ENCODE measurements around the gene KRT1.

Gene KRT1

GRCh38 chr12:52724384-52724783 lies 44.2 kb upstream of the KRT1 start:
- no peak for TF ChIP-seq TAF1 (IDR thresholded peaks at IDR 0.05; ENCODE audit: borderline replicate concordance, insufficient read depth, low read length)
- no peak for TF ChIP-seq SIN3A (IDR thresholded peaks at IDR 0.05; ENCODE audit: borderline replicate concordance, insufficient read depth, low read length)

- TF ChIP-seq POLR2AphosphoS5 (IDR thresholded peaks at IDR 0.05; ENCODE audit: low read depth, low read length): no peak
- TF ChIP-seq SIN3A (IDR thresholded peaks at IDR 0.05; ENCODE audit: borderline replicate concordance, insufficient read depth, low read length): no peak
- no peak for TF ChIP-seq TAF1 (IDR thresholded peaks at IDR 0.05; ENCODE audit: borderline replicate concordance, insufficient read depth, low read length)
- TF ChIP-seq REST (IDR thresholded peaks at IDR 0.05; ENCODE audit: insufficient read depth in 1 of 2, low read depth in 2 of 2, low read length in 2 of 2): no peak
- no peak for TF ChIP-seq FOXP2 (optimal IDR thresholded peaks at IDR 0.05; ENCODE audit: borderline replicate concordance, extremely low read depth, extremely low read length, insufficient read depth)
Measured at GRCh38 chr12:52722680-52723079, 42.5 kb upstream of the KRT1 start.

GRCh38 chr12:52721838-52722470 lies 41.7 kb upstream of the KRT1 start:
- TF ChIP-seq REST (IDR thresholded peaks at IDR 0.05; ENCODE audit: insufficient read depth in 1 of 2, low read depth in 2 of 2, low read length in 2 of 2) (no peak), FOXP2 (optimal IDR thresholded peaks at IDR 0.05; ENCODE audit: borderline replicate concordance, extremely low read depth, extremely low read length, insufficient read depth) (no peak), POLR2AphosphoS5 (IDR thresholded peaks at IDR 0.05; ENCODE audit: low read depth, low read length) (no peak), SIN3A (IDR thresholded peaks at IDR 0.05; ENCODE audit: borderline replicate concordance, insufficient read depth, low read length) (no peak), TAF1 (IDR thresholded peaks at IDR 0.05; ENCODE audit: borderline replicate concordance, insufficient read depth, low read length) (no peak)

- TF ChIP-seq FOXP2 (optimal IDR thresholded peaks at IDR 0.05; ENCODE audit: borderline replicate concordance, extremely low read depth, extremely low read length, insufficient read depth) (no peak), POLR2AphosphoS5 (IDR thresholded peaks at IDR 0.05; ENCODE audit: low read depth, low read length) (no peak), REST (IDR thresholded peaks at IDR 0.05; ENCODE audit: insufficient read depth in 1 of 2, low read depth in 2 of 2, low read length in 2 of 2) (no peak), TAF1 (IDR thresholded peaks at IDR 0.05; ENCODE audit: borderline replicate concordance, insufficient read depth, low read length) (no peak), SIN3A (IDR thresholded peaks at IDR 0.05; ENCODE audit: borderline replicate concordance, insufficient read depth, low read length) (no peak)
Measured at GRCh38 chr12:52720365-52720886, 40.2 kb upstream of the KRT1 start.

- TF ChIP-seq TAF1 (IDR thresholded peaks at IDR 0.05; ENCODE audit: borderline replicate concordance, insufficient read depth, low read length) (no peak), FOXP2 (optimal IDR thresholded peaks at IDR 0.05; ENCODE audit: borderline replicate concordance, extremely low read depth, extremely low read length, insufficient read depth) (no peak), POLR2AphosphoS5 (IDR thresholded peaks at IDR 0.05; ENCODE audit: low read depth, low read length) (no peak), REST (IDR thresholded peaks at IDR 0.05; ENCODE audit: insufficient read depth in 1 of 2, low read depth in 2 of 2, low read length in 2 of 2) (no peak), SIN3A (IDR thresholded peaks at IDR 0.05; ENCODE audit: borderline replicate concordance, insufficient read depth, low read length) (no peak)
Measured at GRCh38 chr12:52716061-52716460, 35.9 kb upstream of the KRT1 start.
